Neuronal stem cell (in vitro differentiated cells): Measurements from ENCODE around the gene CREBL2.

Experiments
- DNase-seq: peaks from one replicate; pipeline ENCODE4 v3.0.0-alpha.2; 2013; ENCODE audit warnings: low spot score
- H2AFZ ChIP-seq: one replicate; pipeline ENCODE4 v1.6.1; 2013; ENCODE audit warnings: mild to moderate bottlenecking, low read length, inconsistent platforms
- H2AK5ac ChIP-seq: 2 replicates; pipeline ENCODE4 v1.6.1; 2013; ENCODE audit warnings: low read depth, mild to moderate bottlenecking, inconsistent platforms, low read length, moderate library complexity, mixed read lengths
- H2BK120ac ChIP-seq: 2 replicates; pipeline ENCODE4 v1.6.1; 2013; ENCODE audit warnings: low read depth, mild to moderate bottlenecking, inconsistent platforms, low read length, moderate library complexity, mixed read lengths
- H2BK12ac ChIP-seq: one replicate; pipeline ENCODE4 v1.6.1; 2013; ENCODE audit warnings: low read length, inconsistent platforms
- H2BK15ac ChIP-seq: 2 replicates; pipeline ENCODE4 v1.6.1; 2013; ENCODE audit warnings: mild to moderate bottlenecking, low read length, inconsistent platforms, mixed read lengths
- H2BK5ac ChIP-seq: one replicate; pipeline ENCODE4 v1.6.1; 2013; ENCODE audit warnings: inconsistent platforms, mild to moderate bottlenecking, low read length, moderate library complexity
- H3K14ac ChIP-seq: one replicate; pipeline ENCODE4 v1.6.1; 2013; ENCODE audit warnings: low read length, inconsistent platforms
- H3K18ac ChIP-seq: 2 replicates; pipeline ENCODE4 v1.6.1; 2013; ENCODE audit warnings: low read length, inconsistent platforms
- H3K23ac ChIP-seq: 2 replicates; pipeline ENCODE4 v1.6.1; 2013; ENCODE audit warnings: low read depth, mild to moderate bottlenecking, mixed read lengths, low read length, inconsistent platforms; ENCODE audit not compliant: poor library complexity
- H3K27ac ChIP-seq: replicated peaks from 3 replicates; pipeline ENCODE4 v1.5.1; 2013; ENCODE audit warnings: low read length, inconsistent platforms
- H3K27me3 ChIP-seq, 3 experiments: 2 replicates each; pipeline ENCODE4 v1.6.1; 2013; ENCODE audit warnings: low read length in 3 of 3, mild to moderate bottlenecking in 2 of 3, inconsistent platforms in 1 of 3, low read depth in 1 of 3, mixed read lengths in 1 of 3, moderate library complexity in 1 of 3; ENCODE audit not compliant: control insufficient read depth in 3 of 3, insufficient read depth in 3 of 3
- H3K36me3 ChIP-seq, 2 donors: replicated peaks in 1 of 2; 2 replicates each; pipeline ENCODE4 v1.6.1; 2013; ENCODE audit warnings: low read length in 2 of 2; ENCODE audit not compliant: control insufficient read depth in 2 of 2, insufficient read depth in 2 of 2
- H3K4ac ChIP-seq: 2 replicates; pipeline ENCODE4 v1.6.1; 2013; ENCODE audit warnings: inconsistent platforms, mild to moderate bottlenecking, low read length, moderate library complexity
- H3K4me1 ChIP-seq, 2 donors: 1 replicate in 1 of 2; 2 replicates in 1 of 2; pipeline ENCODE4 v1.6.1; 2013; ENCODE audit warnings: low read length in 2 of 2, low read depth in 1 of 2; ENCODE audit not compliant: control insufficient read depth in 2 of 2, insufficient read depth in 1 of 2
- H3K4me2 ChIP-seq: one replicate; pipeline ENCODE4 v1.6.1; 2013; ENCODE audit warnings: mild to moderate bottlenecking, low read length, inconsistent platforms; ENCODE audit not compliant: insufficient read depth, poor library complexity, severe bottlenecking
- H3K4me3 ChIP-seq, 2 donors: 2 replicates each; pipeline ENCODE4 v1.5.1; 2013; ENCODE audit warnings: low read length in 2 of 2, mild to moderate bottlenecking in 2 of 2, inconsistent platforms in 1 of 2, moderate library complexity in 1 of 2
- H3K79me1 ChIP-seq: one replicate; pipeline ENCODE4 v1.6.1; 2013; ENCODE audit warnings: low read depth, mild to moderate bottlenecking, inconsistent platforms, low read length, moderate library complexity
- H3K9ac ChIP-seq: one replicate; pipeline ENCODE4 v1.6.1; 2013; ENCODE audit warnings: mild to moderate bottlenecking, low read depth, low read length, inconsistent platforms; ENCODE audit not compliant: poor library complexity
- H3K9me3 ChIP-seq, 2 donors: replicated peaks in 1 of 2; 2 replicates each; pipeline versions ENCODE3 to v1.6.1; 2013; ENCODE audit warnings: low read length in 2 of 2, mild to moderate bottlenecking in 2 of 2, inconsistent platforms in 1 of 2, low read depth in 1 of 2, mixed read lengths in 1 of 2, moderate library complexity in 1 of 2; ENCODE audit not compliant: control insufficient read depth in 2 of 2, insufficient read depth in 1 of 2
- H4K8ac ChIP-seq: one replicate; pipeline ENCODE4 v1.6.1; 2013; ENCODE audit warnings: low read depth, mild to moderate bottlenecking, inconsistent platforms, low read length, moderate library complexity
- H4K91ac ChIP-seq: one replicate; pipeline ENCODE4 v1.6.1; 2013; ENCODE audit warnings: low read length, low read depth, mild to moderate bottlenecking, inconsistent platforms; ENCODE audit not compliant: poor library complexity
- WGBS, 2 donors: extraction: QIAGEN DNeasy Blood & Tissue Kit; methylation state at CpG; one replicate each; pipeline ENCODE4 v1.1.7; 2013; ENCODE audit warnings: missing lambda C conversion rate in 2 of 2, mixed read lengths in 1 of 2; ENCODE audit not compliant: insufficient read length in 2 of 2, insufficient replicate concordance in 1 of 2; ENCODE audit errors: extremely low coverage in 2 of 2; 5-methylcytosine and 5-hydroxymethylcytosine counted together

The CREBL2 gene

DNA sequence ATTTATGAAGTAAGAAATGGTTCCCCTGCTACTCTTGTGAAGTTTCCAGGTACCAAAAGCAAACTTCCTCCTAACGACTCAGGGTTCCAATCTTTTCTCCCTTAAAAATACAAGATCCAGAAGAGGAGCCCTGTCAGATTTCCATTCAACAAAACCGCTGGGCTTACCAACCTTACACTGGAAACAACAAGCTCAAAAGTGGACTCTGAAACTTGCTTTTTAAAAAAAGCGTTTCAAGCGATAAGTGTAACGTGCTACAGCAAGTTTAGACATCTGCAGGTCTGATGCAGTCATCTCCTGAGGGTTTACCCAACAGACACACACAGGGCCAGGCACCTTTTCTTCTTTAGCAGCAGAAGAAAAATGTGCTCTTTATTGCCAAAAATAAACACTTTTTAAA lies 6.9 kb upstream of the CREBL2 start:
- H3K14ac ChIP-seq, result no peak overlapping the region
- no peak for DNase-seq
- H3K36me3 ChIP-seq, result no peaks in the 10 kb centered on the region
- H2BK120ac ChIP-seq, result no peak overlapping the region
- no CpG with 5 or more reads among the region's 5 CpGs for WGBS, 2 donors
- no peak overlapping the region for H2AFZ ChIP-seq
- H3K27ac ChIP-seq, result no peak overlapping the region
- H2AK5ac ChIP-seq, result no peak overlapping the region
- H3K4me2 ChIP-seq, result no peak overlapping the region
- H3K9ac ChIP-seq, result no peak overlapping the region
- H3K4me3 ChIP-seq, result no peak overlapping the region
- no peak overlapping the region for H3K4ac ChIP-seq
- peaks cover 0 to 3% (median 0%) of the 10 kb centered on the region in 3 experiments for H3K27me3 ChIP-seq
- no peak overlapping the region for H2BK12ac ChIP-seq
- H3K23ac ChIP-seq, result no peak overlapping the region
- H3K9me3 ChIP-seq, result no peaks in the 10 kb centered on the region
- no peak overlapping the region for H2BK15ac ChIP-seq
- no peaks in the 10 kb centered on the region for H3K79me1 ChIP-seq
- no peak overlapping the region for H4K91ac ChIP-seq
- H3K18ac ChIP-seq, result no peak overlapping the region
- H3K4me1 ChIP-seq, result peaks cover 0 to 3% of the 10 kb centered on the region in 2 donors
- H2BK5ac ChIP-seq, result no peak overlapping the region
- H4K8ac ChIP-seq, result no peak overlapping the region

DNA sequence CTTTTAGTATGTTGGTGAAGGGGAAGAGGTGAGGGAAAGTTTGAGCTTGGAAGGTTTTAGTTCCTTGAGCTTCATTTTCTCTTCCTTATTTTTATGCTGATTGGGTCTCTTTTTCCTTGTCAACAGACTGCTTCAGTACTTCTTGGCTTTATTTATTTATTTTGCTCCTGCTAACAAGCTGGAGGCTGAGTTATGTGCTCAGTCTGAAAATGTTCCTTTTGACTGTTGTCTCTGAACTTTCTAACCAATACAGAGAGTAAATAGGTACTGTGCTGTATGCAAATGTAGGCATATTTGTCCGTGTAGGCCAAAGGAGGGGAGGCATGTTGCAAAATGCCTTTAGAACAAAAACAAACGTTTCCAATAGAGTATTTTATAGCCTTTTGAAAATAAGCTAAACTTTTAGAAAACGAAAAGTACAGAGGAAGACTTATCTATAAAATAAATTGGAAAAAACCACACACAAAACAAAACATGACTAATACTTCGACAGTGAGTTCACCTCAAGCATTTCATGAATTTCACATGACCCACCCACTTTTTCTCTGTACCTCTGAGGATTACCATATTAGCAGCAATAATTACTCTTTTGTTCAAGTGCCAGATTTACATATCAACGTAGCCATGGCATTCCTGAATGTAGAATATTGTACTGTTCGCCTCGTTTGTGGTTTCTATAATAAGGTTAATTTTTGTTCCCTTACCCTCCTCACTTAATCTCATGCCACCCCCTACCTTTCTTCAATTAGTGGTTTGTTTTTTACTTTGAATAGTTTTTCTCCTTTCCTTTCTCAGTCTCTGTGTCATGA lies 4.7 kb upstream of the CREBL2 start:
- H2AFZ ChIP-seq, result peak overlapping the region; percentile 71
- no peak overlapping the region for H3K18ac ChIP-seq
- H3K14ac ChIP-seq, result no peak overlapping the region
- H4K8ac ChIP-seq, result no peak overlapping the region
- H3K79me1 ChIP-seq, result no peaks in the 10 kb centered on the region
- H3K36me3 ChIP-seq, result no peaks in the 10 kb centered on the region
- no peak overlapping the region for H2AK5ac ChIP-seq
- no peak overlapping the region for H2BK5ac ChIP-seq
- no peak overlapping the region for H3K27ac ChIP-seq
- no peak overlapping the region for H3K4me3 ChIP-seq
- no peak overlapping the region for H3K9ac ChIP-seq
- no peaks in the 10 kb centered on the region for H3K27me3 ChIP-seq
- WGBS, 2 donors, result no CpG with 5 or more reads among the region's 7 CpGs
- no peak overlapping the region for H2BK12ac ChIP-seq
- no peak for DNase-seq
- H2BK15ac ChIP-seq, result no peak overlapping the region
- H3K4ac ChIP-seq, result no peak overlapping the region
- no peak overlapping the region for H4K91ac ChIP-seq
- H3K23ac ChIP-seq, result no peak overlapping the region
- H3K9me3 ChIP-seq, result no peaks in the 10 kb centered on the region
- H3K4me2 ChIP-seq, result no peak overlapping the region
- H3K4me1 ChIP-seq, result peaks cover 0 to 4% of the 10 kb centered on the region in 2 donors
- H2BK120ac ChIP-seq, result no peak overlapping the region

DNA sequence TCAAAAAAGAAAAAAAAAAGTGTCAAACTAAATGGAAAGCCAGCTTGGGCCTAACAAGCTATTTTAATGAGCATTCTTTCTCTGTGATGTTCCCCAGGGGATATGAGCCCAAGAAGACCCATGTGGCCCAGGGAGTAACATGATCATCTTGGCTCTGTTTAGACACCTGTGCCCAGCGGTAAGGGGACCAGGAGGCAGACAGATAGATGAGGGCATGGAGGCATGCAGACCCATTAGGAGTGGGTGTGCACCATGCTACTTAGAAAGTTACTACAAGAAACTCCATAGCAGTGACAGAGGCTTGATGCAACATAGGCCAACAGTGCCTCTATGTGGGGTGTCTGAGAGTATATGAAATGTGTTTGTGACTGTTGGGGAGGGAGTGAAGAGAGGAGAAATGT lies 3.1 kb upstream of the CREBL2 start:
- Histone ChIP-seq H3K4me1 (peaks cover 3 to 4% of the 10 kb centered on the region in 2 donors), H2AFZ (no peak overlapping the region), H4K8ac (no peak overlapping the region), H3K14ac (no peak overlapping the region), H3K4ac (no peak overlapping the region), H3K36me3 (peaks cover 0 to 2% of the 10 kb centered on the region in 2 donors), H3K9me3 (no peaks in the 10 kb centered on the region), H2BK15ac (no peak overlapping the region), H2AK5ac (no peak overlapping the region), H3K4me3 (no peak overlapping the region), H3K79me1 (no peaks in the 10 kb centered on the region), H3K27me3 (no peaks in the 10 kb centered on the region), H4K91ac (peak overlapping the region; percentile 96), H3K27ac (no peak overlapping the region), H2BK5ac (no peak overlapping the region), H2BK120ac (no peak overlapping the region), H3K4me2 (no peak overlapping the region), H3K18ac (no peak overlapping the region), H2BK12ac (no peak overlapping the region), H3K23ac (no peak overlapping the region), H3K9ac (no peak overlapping the region)
- DNase-seq, result no peak
- no CpG with 5 or more reads among the region's 1 CpG for WGBS, 2 donors

DNA sequence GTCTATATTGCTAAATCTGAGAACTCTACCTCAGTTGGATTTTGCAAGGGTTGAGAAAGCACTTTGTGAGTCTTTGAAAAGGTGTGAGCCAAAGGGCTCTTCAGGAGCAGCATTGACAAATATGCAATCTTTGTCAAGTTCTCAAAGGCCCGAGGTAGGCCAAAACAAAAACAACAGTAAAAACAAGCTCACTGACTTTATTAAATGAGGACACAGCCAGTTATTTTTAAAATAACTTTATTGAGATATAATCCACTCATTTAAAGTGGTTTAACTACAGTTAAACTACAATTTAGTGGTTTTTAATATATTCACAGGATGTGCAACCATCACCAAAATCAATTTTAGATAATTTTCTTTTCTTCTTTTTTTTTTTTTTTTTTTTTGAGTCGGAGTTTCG lies 2.0 kb upstream of the CREBL2 start:
- H2BK120ac ChIP-seq, result no peak overlapping the region
- H3K36me3 ChIP-seq, result peaks cover 0 to 2% of the 10 kb centered on the region in 2 donors
- no peak overlapping the region for H2AK5ac ChIP-seq
- no peak overlapping the region for H3K18ac ChIP-seq
- no peak overlapping the region for H4K91ac ChIP-seq
- H2AFZ ChIP-seq, result no peak overlapping the region
- H3K4me2 ChIP-seq, result no peak overlapping the region
- H3K9ac ChIP-seq, result no peak overlapping the region
- peaks cover 3 to 4% of the 10 kb centered on the region in 2 donors for H3K4me1 ChIP-seq
- WGBS, 2 donors, result no CpG with 5 or more reads among the region's 3 CpGs
- no peak overlapping the region for H4K8ac ChIP-seq
- H3K23ac ChIP-seq, result no peak overlapping the region
- H3K4ac ChIP-seq, result no peak overlapping the region
- no peaks in the 10 kb centered on the region for H3K27me3 ChIP-seq
- H3K27ac ChIP-seq, result no peak overlapping the region
- H3K9me3 ChIP-seq, result no peaks in the 10 kb centered on the region
- H2BK5ac ChIP-seq, result no peak overlapping the region
- no peak overlapping the region for H3K14ac ChIP-seq
- no peak overlapping the region for H2BK12ac ChIP-seq
- peaks cover 1% of the 10 kb centered on the region for H3K79me1 ChIP-seq
- no peak overlapping the region for H3K4me3 ChIP-seq
- DNase-seq, result no peak
- no peak overlapping the region for H2BK15ac ChIP-seq
